Effector memory CD8-positive, alpha-beta T cell (primary cell): ENCODE measurements around the gene GNAI2.
"Not testable (repeated sequence)": the region's sequence is repeated elsewhere in the genome, so short reads cannot be mapped to it uniquely, and the experiment has no call there.

Experiments used
- ATAC-seq: fragments of 150-1000 bp; cut with Tn5 transposase; replicated peaks from 2 replicates; pipeline ENCODE4 v1.10.0; 2021; ENCODE audit warnings: mild to moderate bottlenecking, moderate library complexity
- DNase-seq, 3 experiments: peaks; one replicate each; pipeline ENCODE4 v3.0.0; 2021
- H3K27ac Mint-ChIP-seq, 2 donors: one replicate each; pipeline ENCODE4 v1.8.0; 2022; ENCODE audit warnings: mild to moderate bottlenecking in 2 of 2, mixed read lengths in 2 of 2, moderate library complexity in 2 of 2
- H3K27me3 Mint-ChIP-seq, 2 donors: one replicate each; pipeline ENCODE4 v1.8.0; 2022; ENCODE audit warnings: mixed read lengths in 2 of 2
- H3K36me3 Mint-ChIP-seq: one replicate; pipeline ENCODE4 v1.8.0; 2022; ENCODE audit warnings: mild to moderate bottlenecking, moderate library complexity, mixed read lengths; ENCODE audit not compliant: insufficient read depth
- H3K4me1 Mint-ChIP-seq, 2 donors: one replicate each; pipeline ENCODE4 v1.8.0; 2022; ENCODE audit warnings: low read depth in 2 of 2, mixed read lengths in 2 of 2
- H3K4me3 Mint-ChIP-seq, 2 donors: one replicate each; pipeline ENCODE4 v1.8.0; 2022; ENCODE audit warnings: mild to moderate bottlenecking in 2 of 2, mixed read lengths in 2 of 2, moderate library complexity in 2 of 2
- H3K9me3 Mint-ChIP-seq, 2 donors: one replicate each; pipeline ENCODE4 v1.8.0; 2022; ENCODE audit warnings: mixed read lengths in 2 of 2

GNAI2 gene

DNA sequence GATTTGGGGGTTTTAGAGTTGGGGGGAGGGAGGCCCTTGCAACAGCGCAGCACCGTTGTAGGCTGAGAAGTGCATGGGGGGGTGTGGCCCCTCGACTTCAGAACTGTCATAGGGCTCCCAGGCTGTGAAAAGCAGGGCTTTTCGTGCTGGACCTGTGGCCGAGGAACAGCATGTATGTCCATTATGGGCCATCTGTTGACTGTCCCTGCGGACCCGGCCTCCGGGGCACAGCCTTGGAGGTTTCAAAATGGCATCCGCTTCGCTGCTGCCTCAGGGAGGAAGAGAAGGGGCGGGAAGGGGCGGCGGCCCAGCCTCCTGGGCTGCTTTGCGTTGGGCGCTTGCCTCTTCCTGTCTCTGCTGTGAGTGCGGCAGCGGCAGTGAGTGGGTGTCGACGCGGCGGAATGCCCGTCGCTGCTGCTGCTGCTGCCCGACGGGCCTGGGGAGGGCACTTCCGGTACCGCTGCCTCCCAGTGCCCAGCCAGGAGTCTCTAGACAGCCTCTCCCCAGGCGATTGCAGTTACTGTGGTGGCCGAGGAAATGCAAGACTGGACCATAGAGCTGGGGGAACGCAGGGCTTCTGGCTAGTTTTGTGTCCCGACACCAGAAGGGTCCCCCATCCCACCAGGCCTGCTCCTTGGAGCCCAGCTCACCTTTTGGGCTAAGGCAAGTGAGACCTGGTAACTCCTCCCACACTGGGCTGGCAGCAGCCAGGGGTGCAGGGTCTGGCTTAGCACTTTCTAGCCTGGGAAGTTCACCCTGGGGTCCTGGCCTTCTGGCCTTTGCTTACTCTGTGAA lies 1.9 kb downstream of the GNAI2 start:
- peaks cover 35% of the 10 kb centered on the region for H3K36me3 Mint-ChIP-seq
- ATAC-seq (peak; percentile 53), DNase-seq (peak; percentile 79 to 81 (median 80))
- H3K4me3 Mint-ChIP-seq: peak overlapping the region; percentile 99 to 100
- no peaks in the 10 kb centered on the region for H3K27me3 Mint-ChIP-seq
- no peaks in the 10 kb centered on the region for H3K9me3 Mint-ChIP-seq
- H3K4me1 Mint-ChIP-seq: peaks cover 51 to 55% of the 10 kb centered on the region in 2 donors
- peak overlapping the region; percentile 94 to 95 for H3K27ac Mint-ChIP-seq

GRCh38 chr3:50238549-50239026 lies 2.6 kb downstream of the GNAI2 start:
- no peaks in the 10 kb centered on the region for H3K27me3 Mint-ChIP-seq
- peaks cover 56 to 59% of the 10 kb centered on the region in 2 donors for H3K4me1 Mint-ChIP-seq
- H3K36me3 Mint-ChIP-seq: peaks cover 37% of the 10 kb centered on the region
- DNase-seq: no peak
- no peaks in the 10 kb centered on the region for H3K9me3 Mint-ChIP-seq
- peak overlapping the region; percentile 94 to 95 for H3K27ac Mint-ChIP-seq
- ATAC-seq: no peak
- peak overlapping the region; percentile 99 to 100 for H3K4me3 Mint-ChIP-seq

DNA sequence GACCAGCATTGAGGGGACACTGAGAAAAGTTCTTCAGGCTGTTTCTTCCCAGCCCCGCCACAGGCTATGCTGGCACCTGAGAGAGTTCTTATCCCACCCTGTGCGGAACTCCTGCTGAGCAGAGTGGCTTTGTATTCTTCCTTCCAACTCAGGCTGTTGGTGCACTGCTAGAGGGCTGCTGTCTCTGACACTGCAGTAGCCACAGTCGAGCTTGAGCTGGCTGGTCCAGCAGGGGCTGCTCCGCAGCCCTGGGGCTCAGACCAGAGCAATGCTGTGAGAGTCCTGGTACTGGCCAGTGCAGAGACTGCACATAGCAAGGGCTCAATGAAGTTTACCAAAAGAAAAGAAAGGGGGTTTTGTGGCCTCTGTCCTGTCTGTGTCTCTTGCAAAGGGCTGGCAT lies 3.6 kb downstream of the GNAI2 start:
- Mint-ChIP-seq H3K4me1 (peaks cover 63 to 67% of the 10 kb centered on the region in 2 donors), H3K36me3 (peaks cover 46% of the 10 kb centered on the region), H3K4me3 (peak overlapping the region; percentile 99 to 100), H3K27me3 (no peaks in the 10 kb centered on the region), H3K27ac (peak overlapping the region; percentile 94 to 95), H3K9me3 (no peaks in the 10 kb centered on the region)
- ATAC-seq: no peak
- no peak for DNase-seq

DNA sequence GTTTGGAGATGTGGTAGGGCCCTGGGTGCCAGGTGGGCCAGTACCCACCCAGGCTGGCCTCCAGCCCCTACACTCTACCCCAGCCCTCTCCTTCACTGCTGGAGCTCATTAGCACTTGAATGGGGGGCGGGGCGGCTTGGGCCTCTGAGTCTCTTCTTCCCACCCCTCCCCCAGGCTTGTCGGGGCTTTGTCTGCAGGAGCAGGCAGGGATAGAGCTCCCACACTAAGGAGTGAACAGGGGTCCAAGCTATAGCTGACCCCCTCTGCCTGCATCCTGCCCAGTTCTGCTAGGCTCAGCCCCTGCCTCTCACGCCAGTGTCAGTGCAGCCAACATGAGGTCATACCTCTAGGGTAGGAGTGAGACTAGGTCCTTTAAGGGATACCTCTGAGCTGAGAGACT lies 5.2 kb downstream of the GNAI2 start:
- H3K36me3 Mint-ChIP-seq: peaks cover 54% of the 10 kb centered on the region
- peaks cover 73 to 75% of the 10 kb centered on the region in 2 donors for H3K4me1 Mint-ChIP-seq
- no peaks in the 10 kb centered on the region for H3K9me3 Mint-ChIP-seq
- H3K27ac Mint-ChIP-seq: peak overlapping the region; percentile 94 to 95
- peak overlapping the region; percentile 86 to 100 for H3K4me3 Mint-ChIP-seq
- ATAC-seq (no peak), DNase-seq (no peak)
- H3K27me3 Mint-ChIP-seq: no peaks in the 10 kb centered on the region

DNA sequence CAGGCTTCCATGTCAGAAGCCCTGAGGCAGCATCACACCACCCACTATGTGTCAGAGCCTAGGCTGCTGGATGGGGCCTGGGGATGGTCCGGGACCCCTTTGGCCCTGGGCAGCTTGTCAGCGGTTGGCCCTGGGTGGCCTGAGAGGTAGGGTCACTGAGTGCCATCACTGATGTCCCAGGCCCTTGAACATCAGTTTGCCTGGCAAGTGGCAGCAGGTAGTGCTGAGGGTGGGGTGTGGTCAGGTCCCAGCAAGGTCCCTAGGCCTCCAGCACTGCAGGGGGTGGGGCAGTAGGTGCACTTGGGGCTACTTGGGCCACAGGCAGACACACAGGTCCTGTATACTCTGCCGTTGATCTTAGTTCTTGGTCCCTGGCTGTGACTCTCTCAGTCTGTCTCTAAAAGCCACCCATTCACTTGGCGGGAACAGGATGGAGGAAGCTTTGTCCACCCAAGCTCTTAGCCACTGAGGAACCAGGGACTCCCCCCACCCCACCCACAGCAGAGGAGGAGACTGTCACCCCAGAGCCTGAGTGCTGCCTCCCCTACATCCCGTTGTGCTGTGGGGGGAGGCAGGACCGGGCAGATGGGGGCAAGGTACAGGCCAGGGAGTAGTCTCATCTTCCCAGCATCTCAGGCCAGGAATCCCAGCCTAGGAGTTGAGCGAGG lies 5.8 kb downstream of the GNAI2 start:
- Mint-ChIP-seq H3K4me1 (peaks cover 78 to 81% of the 10 kb centered on the region in 2 donors), H3K27ac (peak overlapping the region; percentile 94 to 95), H3K4me3 (peak overlapping the region; percentile 86 to 100), H3K27me3 (no peaks in the 10 kb centered on the region), H3K36me3 (peaks cover 55% of the 10 kb centered on the region), H3K9me3 (no peaks in the 10 kb centered on the region)
- ATAC-seq (no peak), DNase-seq (no peak)

- peaks cover 77 to 81% of the 10 kb centered on the region in 2 donors for H3K4me1 Mint-ChIP-seq
- DNase-seq (no peak), ATAC-seq (no peak)
- peak overlapping the region; percentile 94 to 95 for H3K27ac Mint-ChIP-seq
- peaks cover 55% of the 10 kb centered on the region for H3K36me3 Mint-ChIP-seq
- no peaks in the 10 kb centered on the region for H3K9me3 Mint-ChIP-seq
- H3K4me3 Mint-ChIP-seq: peak overlapping the region; percentile 86 to 100
- H3K27me3 Mint-ChIP-seq: no peaks in the 10 kb centered on the region
Measured at GRCh38 chr3:50242381-50242770, 6.4 kb downstream of the GNAI2 start.

- peak overlapping the region; percentile 92 to 94 for H3K27ac Mint-ChIP-seq
- ATAC-seq (peak; percentile 5), DNase-seq (peak in 1 of 3 experiments; percentile 29)
Measured at GRCh38 chr3:50242851-50243542, 7.0 kb downstream of the GNAI2 start.

DNA sequence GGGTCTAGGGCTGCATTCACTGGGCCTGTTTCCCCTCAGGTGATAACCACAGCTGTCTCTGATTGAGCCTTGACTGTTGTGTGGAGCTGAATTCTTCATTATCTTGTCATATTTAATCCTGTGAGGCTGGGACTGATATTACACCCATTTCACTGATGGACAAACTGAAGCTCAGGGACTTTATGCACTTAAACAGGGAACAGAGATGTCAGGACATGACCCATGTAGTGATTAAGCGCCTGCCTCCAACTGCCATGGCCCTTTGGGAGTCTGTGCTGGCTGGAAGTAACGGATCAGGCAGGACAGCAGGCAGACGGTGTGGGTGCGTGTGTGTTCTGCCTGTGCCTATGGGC lies 7.5 kb downstream of the GNAI2 start:
- Mint-ChIP-seq H3K27ac (peak overlapping the region; percentile 92 to 94), H3K4me3 (peak overlapping the region; percentile 86 to 100), H3K4me1 (peaks cover 73 to 78% of the 10 kb centered on the region in 2 donors), H3K27me3 (no peaks in the 10 kb centered on the region), H3K36me3 (peaks cover 49% of the 10 kb centered on the region), H3K9me3 (no peaks in the 10 kb centered on the region)
- ATAC-seq (no peak), DNase-seq (no peak)

More at GRCh38 chr3:50242851-50243542, 7.0 kb downstream of the GNAI2 start:
- Mint-ChIP-seq H3K4me1 (peaks cover 76 to 79% of the 10 kb centered on the region in 2 donors), H3K9me3 (no peaks in the 10 kb centered on the region), H3K4me3 (peak overlapping the region; percentile 86 to 100), H3K36me3 (peaks cover 49% of the 10 kb centered on the region), H3K27me3 (no peaks in the 10 kb centered on the region)

- not testable (repeated sequence) for H3K9me3 Mint-ChIP-seq, H3K27me3 Mint-ChIP-seq, DNase-seq, ATAC-seq
- peak overlapping the region; percentile 93 to 94 for H3K27ac Mint-ChIP-seq
- peaks cover 49% of the 10 kb centered on the region for H3K36me3 Mint-ChIP-seq
- H3K4me1 Mint-ChIP-seq: peaks cover 70 to 72% of the 10 kb centered on the region in 2 donors
- peak overlapping the region; percentile 74 to 83 for H3K4me3 Mint-ChIP-seq
Measured at GRCh38 chr3:50244813-50245212, 8.8 kb downstream of the GNAI2 start.

GRCh38 chr3:50245251-50245745 lies 9.3 kb downstream of the GNAI2 start:
- DNase-seq (no peak), ATAC-seq (no peak)
- Mint-ChIP-seq H3K9me3 (no peaks in the 10 kb centered on the region), H3K4me1 (peaks cover 68 to 72% of the 10 kb centered on the region in 2 donors), H3K4me3 (peak overlapping the region; percentile 74 to 83), H3K27ac (peak overlapping the region; percentile 93 to 94), H3K27me3 (no peaks in the 10 kb centered on the region), H3K36me3 (peaks cover 52% of the 10 kb centered on the region)

DNA sequence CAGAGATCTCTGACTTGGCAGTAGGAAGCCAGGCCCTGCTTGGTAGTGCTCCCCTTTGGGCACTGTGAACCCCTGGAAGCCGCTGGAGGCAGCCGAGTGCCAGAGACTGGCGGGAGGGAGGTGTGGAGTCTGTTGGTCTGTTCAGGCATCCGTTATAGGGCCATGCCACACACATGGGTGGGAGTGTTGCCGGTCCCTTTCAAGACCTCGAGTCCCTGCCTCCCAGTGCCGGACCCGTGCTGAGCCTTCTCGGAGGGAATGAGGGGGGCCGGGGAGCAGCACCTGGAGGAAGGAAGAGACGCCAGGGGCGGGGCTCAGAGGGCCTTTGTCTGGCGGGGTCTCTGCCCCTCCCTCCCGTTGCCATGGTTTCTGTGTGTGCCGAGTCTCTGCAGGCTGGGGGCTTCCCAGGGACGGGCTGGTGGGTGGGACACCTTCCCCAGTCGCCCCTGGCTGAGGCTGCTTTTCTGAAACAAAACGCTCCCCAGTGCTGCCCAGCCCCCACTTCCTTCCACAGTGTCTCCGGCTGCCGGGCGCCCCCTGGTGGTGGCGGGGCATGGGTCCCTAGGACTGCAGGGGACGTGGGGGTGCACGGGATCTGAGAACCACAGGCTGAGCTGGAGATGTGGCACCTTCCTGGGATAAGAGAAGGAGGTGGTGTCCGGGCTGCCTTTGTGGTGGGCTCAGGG lies 10.0 kb downstream of the GNAI2 start:
- ATAC-seq: peak; percentile 79
- H3K27ac Mint-ChIP-seq: peak overlapping the region; percentile 93 to 94

DNA sequence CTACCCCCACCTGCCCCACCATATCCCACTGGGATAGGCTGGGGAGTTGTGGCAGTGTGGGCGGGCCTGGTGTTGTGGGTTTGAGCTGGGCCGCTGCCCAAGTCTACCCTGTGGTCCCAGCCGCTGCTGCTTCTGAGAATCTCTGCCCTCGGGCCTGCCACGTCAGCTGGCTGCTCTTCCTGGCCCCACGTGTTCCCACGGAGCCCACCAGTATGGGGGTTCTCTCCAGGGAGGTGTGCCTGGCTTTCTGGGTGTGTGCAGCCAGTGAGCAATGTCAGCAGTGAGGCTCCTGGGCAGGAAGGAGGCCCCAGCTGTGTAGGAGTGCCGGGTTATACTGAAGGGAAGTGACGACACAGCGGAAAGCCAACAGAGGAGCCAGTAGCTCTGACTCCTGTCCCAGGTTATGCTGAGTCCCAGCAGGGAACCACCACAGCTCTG lies 10.5 kb downstream of the GNAI2 start:
- ATAC-seq: peak; percentile 76
- H3K4me3 Mint-ChIP-seq: peak overlapping the region; percentile 74 to 83

More for the DNA sequence above, 10.0 kb downstream of the GNAI2 start:
- Mint-ChIP-seq H3K4me1 (peaks cover 71 to 74% of the 10 kb centered on the region in 2 donors), H3K4me3 (peak overlapping the region; percentile 74 to 83), H3K9me3 (no peaks in the 10 kb centered on the region), H3K27me3 (no peaks in the 10 kb centered on the region), H3K36me3 (peaks cover 57% of the 10 kb centered on the region)
- DNase-seq: peak; percentile 96 to 99 (median 96)

More for the DNA sequence above, 10.5 kb downstream of the GNAI2 start:
- Mint-ChIP-seq H3K4me1 (peaks cover 72 to 75% of the 10 kb centered on the region in 2 donors), H3K27me3 (no peaks in the 10 kb centered on the region), H3K9me3 (no peaks in the 10 kb centered on the region), H3K36me3 (peaks cover 59% of the 10 kb centered on the region), H3K27ac (peak overlapping the region; percentile 93 to 94)
- peak; percentile 71 to 73 (median 71) for DNase-seq
